ENCODE data around the gene TMEM179. TPM values are rescaled to one million over a fixed set of nuclear protein-coding genes. Genes with fewer than 3 reads are reported as not detected.

Gene TMEM179
- total and polyA plus RNA-seq, 2 of the 8 experiments (the other 6 are each of a cell fraction or from before 2014, with no cell fraction given), result 2.9 to 4.0 TPM

DNA sequence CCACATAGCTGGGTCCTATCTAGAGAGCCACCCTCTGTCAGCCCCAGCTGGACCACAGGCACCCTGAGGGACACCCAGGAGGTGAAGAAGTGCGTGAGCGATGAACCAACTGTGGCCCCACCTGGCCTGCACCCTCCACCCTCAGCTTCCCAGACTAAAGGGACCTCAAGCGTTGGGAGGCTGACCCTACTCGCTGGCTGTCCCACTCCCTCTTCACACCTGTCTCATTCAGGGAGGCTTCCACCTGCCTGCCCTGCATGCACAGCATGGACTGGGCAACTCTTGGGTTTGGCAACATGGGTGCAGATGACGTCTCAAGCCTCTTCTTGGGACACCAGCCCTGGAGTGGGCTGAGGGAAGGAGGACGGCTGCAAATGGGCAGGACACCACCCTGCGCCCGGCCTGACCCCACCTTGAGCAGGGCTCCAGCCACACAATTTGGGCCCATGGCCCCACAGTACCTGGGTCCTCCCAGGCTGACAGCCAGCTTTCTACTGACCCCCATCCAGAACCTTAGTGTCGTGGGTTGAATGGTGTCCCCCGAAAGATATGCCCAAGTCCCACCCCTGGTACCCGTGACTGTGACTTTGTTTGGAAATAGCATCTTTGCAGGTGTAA is 2.1 kb downstream of the TMEM179 start:
- Histone ChIP-seq H3K27ac (ENCODE audit: low read depth, low read length) (no peak overlapping the region), H4K20me1 (replicated peaks in 1 of 2; ENCODE audit: control insufficient read depth in 1 of 2, insufficient read depth in 2 of 2, low read length in 2 of 2) (no peaks in the 10 kb centered on the region), H3K4me2 (ENCODE audit: insufficient read depth in 1 of 2, low read depth in 2 of 2, low read length in 2 of 2) (no peak overlapping the region), H2BK12ac (ENCODE audit: low read depth, low read length) (no peak overlapping the region), H3K4me1 (replicated peaks in 1 of 4; ENCODE audit: control insufficient read depth in 3 of 4, insufficient read depth in 4 of 4, low read length in 3 of 4) (peaks cover 0 to 9% (median 3%) of the 10 kb centered on the region in 4 experiments; a peak in 4 of 7 replicates), H3K9ac (replicated peaks in 1 of 4; ENCODE audit: extremely low read depth in 1 of 4, low read depth in 3 of 4, low read length in 3 of 4) (no peak overlapping the region), H2BK15ac (ENCODE audit: low read length) (no peak overlapping the region), H2BK20ac (ENCODE audit: low read length) (no peak overlapping the region), H3K27me3 (replicated peaks in 1 of 4; ENCODE audit: control insufficient read depth in 3 of 4, extremely low read depth in 1 of 4, insufficient read depth in 3 of 4, low read length in 3 of 4) (peaks cover 2 to 23% (median 15%) of the 10 kb centered on the region in 4 experiments), H3K4me3 (ENCODE audit: extremely low read depth in 1 of 4, insufficient read depth in 2 of 4, low read depth in 3 of 4, low read length in 4 of 4) (no peak overlapping the region), H3K23ac (ENCODE audit: insufficient read length) (no peak overlapping the region), H3K79me2 (ENCODE audit: control insufficient read depth in 1 of 2, insufficient read depth in 2 of 2, low read length in 2 of 2) (no peaks in the 10 kb centered on the region), H3K9me3 (ENCODE audit: insufficient read depth in 2 of 2, low read depth in 1 of 2, low read length in 1 of 2) (no peaks in the 10 kb centered on the region), H3K4ac (replicated peaks; ENCODE audit: insufficient read length, low read depth, low read length) (no peak overlapping the region), H4K5ac (ENCODE audit: insufficient read length, low read depth, low read length) (no peak overlapping the region), H2AK5ac (ENCODE audit: low read depth, low read length) (no peak overlapping the region), H4K8ac (ENCODE audit: extremely low read depth, insufficient read depth, low read length) (no peak overlapping the region), H2BK5ac (ENCODE audit: low read depth, low read length) (no peak overlapping the region), H3K56ac (replicated peaks; ENCODE audit: insufficient read length, low read depth, low read length) (no peak overlapping the region), H3K18ac (ENCODE audit: extremely low read depth, low read length) (no peak overlapping the region), H2BK120ac (replicated peaks; ENCODE audit: low read depth, low read length) (no peak overlapping the region), H3K36me3 (ENCODE audit: control insufficient read depth in 2 of 4, insufficient read depth in 4 of 4, low read length in 3 of 4) (no peaks in the 10 kb centered on the region), H4K91ac (replicated peaks; ENCODE audit: insufficient read length, low read length) (no peak overlapping the region), H3K14ac (ENCODE audit: insufficient read length) (no peak overlapping the region), H3K79me1 (ENCODE audit: low read depth, low read length) (no peaks in the 10 kb centered on the region), H2AFZ (ENCODE audit: low read length) (no peak overlapping the region), H3K23me2 (ENCODE audit: low read depth, low read length) (peaks cover 6% of the 10 kb centered on the region; the same call in 1 of the 2 replicates)
- no peak for DNase-seq (ENCODE audit: low read depth in 1 of 2, low spot score in 2 of 2)
- POLR2A ChIA-PET (ENCODE audit: partially characterized antibody), result no interaction called here
- 88% methylated on average over 9 of the region's 11 CpGs; no CpG with 5 or more reads in 1 of the 2 experiments for WGBS, 2 experiments (ENCODE audit: extremely low coverage in 1 of 2, insufficient coverage in 1 of 2, insufficient read length in 1 of 2, insufficient replicate concordance in 2 of 2, low coverage in 1 of 2, low lambda C conversion rate in 2 of 2, missing lambda C conversion rate in 1 of 2)
- CTCF ChIA-PET (ENCODE audit: partially characterized antibody), result interaction anchor here (0.7 to 1.4 kb wide), 2 partner anchors 9 to 121 kb away, joined by 3 to 4 read pairs; partner anchors contain the start of gene ADSS1
- no peak for FAIRE-seq
- TF ChIP-seq TCF12 (IDR thresholded peaks at IDR 0.05; ENCODE audit: low read depth, low read length) (no peak), RAD21 (IDR thresholded peaks at IDR 0.05 in 1 of 2, conservative IDR thresholded peaks at IDR 0.05 in 1 of 2; ENCODE audit: low read depth in 2 of 2, low read length in 2 of 2) (no peak), MAFK (IDR thresholded peaks at IDR 0.05; ENCODE audit: low read depth, low read length) (no peak), SP4 (IDR thresholded peaks at IDR 0.05; ENCODE audit: low read length) (no peak), NRF1 (IDR thresholded peaks at IDR 0.05; ENCODE audit: low read depth, low read length) (no peak), GTF2F1 (IDR thresholded peaks at IDR 0.05; ENCODE audit: borderline replicate concordance, low read depth, low read length) (no peak), CHD1 (IDR thresholded peaks at IDR 0.05; ENCODE audit: low read depth, low read length) (no peak), HDAC2 (IDR thresholded peaks at IDR 0.05; ENCODE audit: borderline replicate concordance in 1 of 2, low read depth in 2 of 2, low read length in 2 of 2) (no peak)
- TF ChIP-seq, protein P1, sequence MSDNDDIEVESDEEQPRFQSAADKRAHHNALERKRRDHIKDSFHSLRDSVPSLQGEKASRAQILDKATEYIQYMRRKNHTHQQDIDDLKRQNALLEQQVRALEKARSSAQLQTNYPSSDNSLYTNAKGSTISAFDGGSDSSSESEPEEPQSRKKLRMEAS (IDR thresholded peaks at IDR 0.05), result no peak

Data from H1 (cell line).